Lower leg skin (tissue), 3 donors: Measurements from ENCODE around the gene SLC3A2.
"Not testable (repeated sequence)": the region's sequence is repeated elsewhere in the genome, so short reads cannot be mapped to it uniquely, and the experiment has no call there.

Experiments
- CTCF ChIP-seq, 3 donors: fragments of 450-650 bp; IDR thresholded peaks; one replicate each; pipeline ENCODE4 v1.5.1; 2016; ENCODE audit warnings: antibody characterized with exemption in 3 of 3, mild to moderate bottlenecking in 3 of 3, moderate library complexity in 2 of 3
- POLR2A ChIP-seq, 2 donors: fragments of 450-650 bp; IDR thresholded peaks; one replicate each; pipeline ENCODE4 v1.6.1; 2016 to 2017; ENCODE audit warnings: antibody characterized with exemption in 2 of 2, mild to moderate bottlenecking in 1 of 2, moderate library complexity in 1 of 2

GRCh38 chr11:62859281-62859703, 21.4 kb upstream of the SLC3A2 start:
- TF ChIP-seq POLR2A, CTCF (IDR thresholded peaks at IDR 0.05): not testable (repeated sequence)
